ENCODE measurements around the gene NHERF1.

NHERF1 gene

GRCh38 chr17:74768763-74769114 is 20.3 kb downstream of the NHERF1 start:
- TF ChIP-seq ZNF274 (IDR thresholded peaks at IDR 0.05; ENCODE audit: low read depth, low read length): no peak
- no peak for TF ChIP-seq SUZ12 (IDR thresholded peaks at IDR 0.05; ENCODE audit: extremely low read depth, insufficient read depth, insufficient read length)
- DNase-seq (ENCODE audit: low read depth, low spot score): no peak
- Histone ChIP-seq H3K36me3 (ENCODE audit: insufficient read depth, insufficient read length, low read length) (peaks cover 82% of the 10 kb centered on the region), H3K4me1 (ENCODE audit: insufficient read depth, insufficient read length) (peaks cover 9% of the 10 kb centered on the region), H3K4me3 (ENCODE audit: insufficient read length, low read depth) (no peak overlapping the region), H3K27me3 (ENCODE audit: insufficient read depth, insufficient read length) (no peaks in the 10 kb centered on the region), H3K9ac (ENCODE audit: insufficient read length, low read depth) (no peak overlapping the region), H3K9me3 (ENCODE audit: insufficient read depth, low read length) (no peaks in the 10 kb centered on the region)

DNA sequence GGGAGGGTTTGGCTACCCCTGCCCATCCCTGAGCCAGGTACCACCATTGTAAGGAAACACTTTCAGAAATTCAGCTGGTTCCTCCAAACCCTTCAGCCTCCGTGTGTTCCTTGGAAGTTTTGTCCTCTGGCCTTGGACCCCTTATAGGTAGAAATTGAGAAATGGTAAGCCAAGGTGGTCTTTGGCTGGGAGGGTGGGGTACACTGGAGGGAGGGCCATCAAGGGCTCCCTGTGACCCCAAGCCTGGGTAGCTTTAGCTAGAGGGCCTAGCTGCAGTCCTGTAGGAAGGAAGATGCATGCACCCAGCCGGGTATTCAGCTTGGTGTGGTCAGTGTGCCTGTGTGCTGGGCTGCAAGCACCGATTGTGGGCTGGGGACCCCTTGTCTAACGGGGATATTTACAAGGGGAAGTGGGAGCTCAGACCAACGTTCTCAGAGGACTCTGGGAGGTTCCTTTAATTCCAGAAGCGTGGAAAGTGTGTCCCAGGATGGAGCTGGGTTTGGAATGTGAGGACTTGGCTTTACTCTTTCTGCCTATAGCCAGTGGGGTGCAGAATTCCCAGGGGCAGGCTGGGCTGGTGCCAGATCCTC is 20.9 kb downstream of the NHERF1 start:
- Histone ChIP-seq H3K4me1 (ENCODE audit: insufficient read depth, insufficient read length) (peaks cover 4% of the 10 kb centered on the region), H3K27me3 (ENCODE audit: insufficient read depth, insufficient read length) (no peaks in the 10 kb centered on the region), H3K9me3 (ENCODE audit: insufficient read depth, low read length) (no peaks in the 10 kb centered on the region), H3K9ac (ENCODE audit: insufficient read length, low read depth) (no peak overlapping the region), H3K4me3 (ENCODE audit: insufficient read length, low read depth) (no peak overlapping the region), H3K36me3 (ENCODE audit: insufficient read depth, insufficient read length, low read length) (peaks cover 78% of the 10 kb centered on the region)
- no peak for TF ChIP-seq ZNF274 (IDR thresholded peaks at IDR 0.05; ENCODE audit: low read depth, low read length)
- no peak for TF ChIP-seq SUZ12 (IDR thresholded peaks at IDR 0.05; ENCODE audit: extremely low read depth, insufficient read depth, insufficient read length)
- TF ChIP-seq YY1 (IDR thresholded peaks at IDR 0.05; ENCODE audit: insufficient read depth, insufficient read length): no peak
- DNase-seq (ENCODE audit: low read depth, low spot score): no peak

DNA sequence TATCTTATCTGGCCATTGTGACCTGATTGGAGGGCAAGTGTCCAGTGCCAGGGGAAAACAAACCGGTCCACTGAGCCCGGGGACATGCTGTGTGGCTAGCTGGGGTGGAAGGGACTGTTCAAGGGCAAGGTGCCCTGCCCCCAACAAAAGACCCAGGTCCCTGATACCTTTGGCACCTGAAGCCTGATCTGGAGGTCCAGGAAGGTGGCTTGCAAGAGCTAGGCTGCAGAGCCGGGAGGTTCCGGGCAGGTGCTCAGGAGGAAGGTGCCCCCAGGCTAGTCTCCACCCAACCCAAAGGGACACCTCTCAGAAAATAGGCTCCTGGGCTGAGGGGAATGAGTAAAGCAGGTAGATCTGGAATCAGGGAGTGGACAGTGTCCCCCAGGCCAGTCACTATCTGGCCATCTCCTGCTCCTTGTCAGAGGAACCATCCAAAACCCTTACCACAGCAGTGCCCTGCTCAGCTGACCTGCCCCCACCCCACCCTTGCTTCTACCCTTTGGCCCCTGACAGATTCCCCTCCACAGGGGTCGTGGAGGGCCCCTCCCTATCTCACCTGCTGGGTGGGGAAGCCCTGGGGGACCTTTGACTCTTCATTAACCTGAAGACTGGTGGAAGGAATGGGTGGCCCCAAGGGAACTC is 21.5 kb downstream of the NHERF1 start:
- no peak overlapping the region for H3K4me3 ChIP-seq (ENCODE audit: insufficient read length, low read depth)
- H3K27me3 ChIP-seq (ENCODE audit: insufficient read depth, insufficient read length): no peaks in the 10 kb centered on the region
- H3K9me3 ChIP-seq (ENCODE audit: insufficient read depth, low read length): no peaks in the 10 kb centered on the region
- no peak for TF ChIP-seq YY1 (IDR thresholded peaks at IDR 0.05; ENCODE audit: insufficient read depth, insufficient read length)
- no peak for TF ChIP-seq SUZ12 (IDR thresholded peaks at IDR 0.05; ENCODE audit: extremely low read depth, insufficient read depth, insufficient read length)
- TF ChIP-seq ZNF274 (IDR thresholded peaks at IDR 0.05; ENCODE audit: low read depth, low read length): no peak
- H3K4me1 ChIP-seq (ENCODE audit: insufficient read depth, insufficient read length): no peaks in the 10 kb centered on the region
- peaks cover 72% of the 10 kb centered on the region for H3K36me3 ChIP-seq (ENCODE audit: insufficient read depth, insufficient read length, low read length)
- no peak for DNase-seq (ENCODE audit: low read depth, low spot score)
- no peak overlapping the region for H3K9ac ChIP-seq (ENCODE audit: insufficient read length, low read depth)

DNA sequence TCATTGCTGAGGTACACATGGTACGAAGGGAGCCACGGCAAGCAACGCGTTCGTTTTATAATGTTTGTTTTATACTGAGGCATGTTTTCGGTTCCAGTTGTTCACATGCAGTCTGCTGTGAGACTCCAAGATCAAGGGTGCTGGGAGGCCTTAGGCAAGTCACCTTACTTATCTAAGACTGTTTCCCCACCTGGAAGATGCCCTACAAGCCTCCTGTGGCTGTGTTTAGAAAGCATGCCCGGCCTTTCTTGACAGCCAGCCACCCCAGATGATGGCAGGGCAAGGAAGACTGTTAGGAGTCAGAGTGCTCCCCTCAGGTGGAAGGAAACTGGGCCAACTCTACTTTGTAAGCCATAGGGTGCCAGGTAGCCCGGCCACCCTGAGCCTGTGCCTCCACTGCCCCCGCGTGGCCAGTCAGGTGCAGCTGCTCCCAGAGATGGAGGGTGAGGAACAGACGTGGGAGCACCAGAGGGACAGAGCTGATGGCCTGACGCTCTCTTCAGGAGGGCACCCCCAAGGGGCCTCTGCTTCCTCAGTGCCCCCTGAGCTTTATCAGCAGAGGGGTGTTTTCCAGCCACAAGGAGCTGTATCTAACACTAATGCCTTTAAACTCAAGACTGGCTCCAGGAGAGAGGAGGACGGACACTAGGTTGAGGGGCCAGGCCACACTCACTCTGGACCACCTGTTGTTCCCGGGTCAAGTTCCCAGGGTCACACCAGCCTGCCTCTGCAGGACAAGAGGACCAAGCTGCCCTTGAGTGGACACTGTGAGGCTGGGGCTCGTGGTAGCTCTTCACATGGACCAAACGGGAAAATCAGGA is 22.3 kb downstream of the NHERF1 start:
- Histone ChIP-seq H3K36me3 (ENCODE audit: insufficient read depth, insufficient read length, low read length) (peaks cover 70% of the 10 kb centered on the region), H3K4me1 (ENCODE audit: insufficient read depth, insufficient read length) (no peaks in the 10 kb centered on the region), H3K27me3 (ENCODE audit: insufficient read depth, insufficient read length) (no peaks in the 10 kb centered on the region), H3K4me3 (ENCODE audit: insufficient read length, low read depth) (no peak overlapping the region), H3K9ac (ENCODE audit: insufficient read length, low read depth) (no peak overlapping the region), H3K9me3 (ENCODE audit: insufficient read depth, low read length) (no peaks in the 10 kb centered on the region)
- no peak for DNase-seq (ENCODE audit: low read depth, low spot score)
- TF ChIP-seq SUZ12 (IDR thresholded peaks at IDR 0.05; ENCODE audit: extremely low read depth, insufficient read depth, insufficient read length) (no peak), ZNF274 (IDR thresholded peaks at IDR 0.05; ENCODE audit: low read depth, low read length) (no peak), YY1 (IDR thresholded peaks at IDR 0.05; ENCODE audit: insufficient read depth, insufficient read length) (no peak)

GRCh38 chr17:74771319-74771914 is 23.0 kb downstream of the NHERF1 start:
- TF ChIP-seq YY1 (IDR thresholded peaks at IDR 0.05; ENCODE audit: insufficient read depth, insufficient read length) (no peak), SUZ12 (IDR thresholded peaks at IDR 0.05; ENCODE audit: extremely low read depth, insufficient read depth, insufficient read length) (no peak), ZNF274 (IDR thresholded peaks at IDR 0.05; ENCODE audit: low read depth, low read length) (no peak)
- DNase-seq (ENCODE audit: low read depth, low spot score): no peak
- Histone ChIP-seq H3K4me1 (ENCODE audit: insufficient read depth, insufficient read length) (no peaks in the 10 kb centered on the region), H3K36me3 (ENCODE audit: insufficient read depth, insufficient read length, low read length) (peaks cover 68% of the 10 kb centered on the region), H3K4me3 (ENCODE audit: insufficient read length, low read depth) (no peak overlapping the region), H3K9me3 (ENCODE audit: insufficient read depth, low read length) (no peaks in the 10 kb centered on the region), H3K9ac (ENCODE audit: insufficient read length, low read depth) (no peak overlapping the region), H3K27me3 (ENCODE audit: insufficient read depth, insufficient read length) (no peaks in the 10 kb centered on the region)

- peaks cover 62% of the 10 kb centered on the region for H3K36me3 ChIP-seq (ENCODE audit: insufficient read depth, insufficient read length, low read length)
- TF ChIP-seq SUZ12 (IDR thresholded peaks at IDR 0.05; ENCODE audit: extremely low read depth, insufficient read depth, insufficient read length) (no peak), ZNF274 (IDR thresholded peaks at IDR 0.05; ENCODE audit: low read depth, low read length) (no peak), YY1 (IDR thresholded peaks at IDR 0.05; ENCODE audit: insufficient read depth, insufficient read length) (no peak)
Measured at GRCh38 chr17:74772053-74772452, 23.6 kb downstream of the NHERF1 start.

DNA sequence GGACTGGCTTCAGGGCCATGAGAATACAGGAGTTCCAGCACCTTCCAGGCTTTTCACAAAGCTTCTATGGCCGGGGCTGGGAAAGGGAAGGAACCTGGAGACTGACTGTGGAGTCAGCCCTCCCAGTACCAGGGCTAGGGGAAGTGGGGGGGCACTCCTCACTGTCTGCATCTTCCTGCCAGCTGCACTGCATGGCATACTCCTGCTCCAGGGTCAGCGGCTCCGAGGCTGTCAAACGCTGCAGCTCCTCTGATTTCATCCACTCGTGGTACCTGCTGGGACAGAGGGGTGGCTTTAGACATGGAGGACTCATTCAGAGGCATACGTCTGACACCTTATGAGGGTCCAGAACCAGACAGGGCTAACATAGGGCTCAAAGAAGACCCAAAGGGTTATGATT is 25.0 kb downstream of the NHERF1 start:
- no peak overlapping the region for H3K9ac ChIP-seq (ENCODE audit: insufficient read length, low read depth)
- no peak for TF ChIP-seq SUZ12 (IDR thresholded peaks at IDR 0.05; ENCODE audit: extremely low read depth, insufficient read depth, insufficient read length)
- TF ChIP-seq YY1 (IDR thresholded peaks at IDR 0.05; ENCODE audit: insufficient read depth, insufficient read length): no peak
- TF ChIP-seq ZNF274 (IDR thresholded peaks at IDR 0.05; ENCODE audit: low read depth, low read length): no peak
- no peaks in the 10 kb centered on the region for H3K9me3 ChIP-seq (ENCODE audit: insufficient read depth, low read length)
- H3K4me1 ChIP-seq (ENCODE audit: insufficient read depth, insufficient read length): no peaks in the 10 kb centered on the region
- no peak overlapping the region for H3K4me3 ChIP-seq (ENCODE audit: insufficient read length, low read depth)
- no peaks in the 10 kb centered on the region for H3K27me3 ChIP-seq (ENCODE audit: insufficient read depth, insufficient read length)
- DNase-seq (ENCODE audit: low read depth, low spot score): no peak
- peaks cover 60% of the 10 kb centered on the region for H3K36me3 ChIP-seq (ENCODE audit: insufficient read depth, insufficient read length, low read length)

More at GRCh38 chr17:74772053-74772452, 23.6 kb downstream of the NHERF1 start:
- Histone ChIP-seq H3K9ac (ENCODE audit: insufficient read length, low read depth) (no peak overlapping the region), H3K4me3 (ENCODE audit: insufficient read length, low read depth) (no peak overlapping the region), H3K4me1 (ENCODE audit: insufficient read depth, insufficient read length) (no peaks in the 10 kb centered on the region), H3K27me3 (ENCODE audit: insufficient read depth, insufficient read length) (no peaks in the 10 kb centered on the region), H3K9me3 (ENCODE audit: insufficient read depth, low read length) (no peaks in the 10 kb centered on the region)
- no peak for DNase-seq (ENCODE audit: low read depth, low spot score)
